WTC11 (cell line): ENCODE results near the gene TRIP10. TPM values are rescaled to one million over a fixed set of nuclear protein-coding genes. Genes with fewer than 3 reads are reported as not detected.

Source experiments
- ATAC-seq: fragments of 200-7000 bp; cut with Tn5 transposase; 2 replicates; pipeline ENCODE4 v1.10.0; 2021; ENCODE audit warnings: mild to moderate bottlenecking, moderate library complexity
- CTCF ChIA-PET: fragments of 300-600 bp; sonication (Branson Sonifier 250); formaldehyde crosslinking; loops from one replicate; lab custom pipeline; 2021; ENCODE audit warnings: antibody characterized with exemption; lab: Charles Lee
- POLR2A ChIA-PET: fragments of 350-600 bp; sonication (Branson Sonifier 250); formaldehyde crosslinking; loops from one replicate; lab custom pipeline; 2021; ENCODE audit warnings: antibody characterized with exemption; lab: Charles Lee
- DNase-seq: peaks from one replicate; pipeline ENCODE4 v3.0.0; 2021; ENCODE audit warnings: low spot score
- H3K27ac Mint-ChIP-seq: 2 replicates; pipeline ENCODE4 v1.8.0; 2021; ENCODE audit warnings: mixed read lengths
- H3K27me3 Mint-ChIP-seq: 2 replicates; pipeline ENCODE4 v1.8.0; 2021; ENCODE audit warnings: low read depth, mild to moderate bottlenecking, moderate library complexity, mixed read lengths
- H3K36me3 Mint-ChIP-seq: 2 replicates; pipeline ENCODE4 v1.8.0; 2021; ENCODE audit warnings: mixed read lengths
- H3K4me1 Mint-ChIP-seq: 2 replicates; pipeline ENCODE4 v1.8.0; 2022; ENCODE audit warnings: mixed read lengths
- H3K4me3 Mint-ChIP-seq: 2 replicates; pipeline ENCODE4 v1.8.0; 2021; ENCODE audit warnings: mild to moderate bottlenecking, moderate library complexity, mixed read lengths
- H3K9me3 Mint-ChIP-seq: 2 replicates; pipeline ENCODE4 v1.8.0; 2021; ENCODE audit warnings: mixed read lengths
- ATF1 ChIP-seq: sonication (generic); formaldehyde crosslinking; IDR thresholded peaks from 2 replicates; pipeline ENCODE4 v1.8.1; 2023; ENCODE audit warnings: mild to moderate bottlenecking, moderate library complexity, missing genetic modification reagents
- ELF4 ChIP-seq: sonication (generic); formaldehyde crosslinking; IDR thresholded peaks from 2 replicates; pipeline ENCODE4 v1.8.1; 2022; ENCODE audit warnings: low read depth, mild to moderate bottlenecking, moderate library complexity, missing genetic modification reagents
- FOXK1 ChIP-seq: sonication (generic); formaldehyde crosslinking; IDR thresholded peaks from 2 replicates; pipeline ENCODE4 v1.8.0; 2022; ENCODE audit warnings: mild to moderate bottlenecking, moderate library complexity, missing genetic modification reagents
- FOXP1 ChIP-seq: sonication (generic); formaldehyde crosslinking; IDR thresholded peaks from 2 replicates; pipeline ENCODE4 v1.8.0; 2022; ENCODE audit warnings: missing genetic modification reagents, mild to moderate bottlenecking, moderate library complexity, borderline replicate concordance
- IRF2 ChIP-seq: sonication (generic); formaldehyde crosslinking; IDR thresholded peaks from 2 replicates; pipeline ENCODE4 v1.8.0; 2022; ENCODE audit warnings: low read depth, missing genetic modification reagents, borderline replicate concordance
- JUN ChIP-seq: sonication (generic); formaldehyde crosslinking; IDR thresholded peaks from 2 replicates; pipeline ENCODE4 v1.8.0; 2023; ENCODE audit warnings: mild to moderate bottlenecking, missing genetic modification reagents
- NR1H2 ChIP-seq: sonication (generic); formaldehyde crosslinking; IDR thresholded peaks from 2 replicates; pipeline ENCODE4 v1.9.0; 2021; ENCODE audit warnings: mild to moderate bottlenecking, moderate library complexity, missing genetic modification reagents
- PRRX2 ChIP-seq: fragments of 250-450 bp; sonication (Bioruptor Pico); IDR thresholded peaks from 2 replicates; pipeline ENCODE4 v1.8.0; 2021; ENCODE audit warnings: mild to moderate bottlenecking
- RELA ChIP-seq: sonication (generic); formaldehyde crosslinking; IDR thresholded peaks from 2 replicates; pipeline ENCODE4 v1.8.1; 2022; ENCODE audit warnings: missing genetic modification reagents, mild to moderate bottlenecking, borderline replicate concordance
- RORB ChIP-seq: fragments of 250-450 bp; sonication (Bioruptor Pico); IDR thresholded peaks from 2 replicates; pipeline ENCODE4 v1.9.0; 2021; ENCODE audit warnings: mild to moderate bottlenecking
- SOX15 ChIP-seq: fragments of 250-450 bp; sonication (Bioruptor Pico); IDR thresholded peaks from 2 replicates; pipeline ENCODE4 v1.9.0; 2021; ENCODE audit warnings: mild to moderate bottlenecking
- TP53 ChIP-seq: sonication (generic); formaldehyde crosslinking; IDR thresholded peaks from 2 replicates; pipeline ENCODE4 v1.8.1; 2023; ENCODE audit warnings: mild to moderate bottlenecking, missing genetic modification reagents
- ZBTB21 ChIP-seq: sonication (generic); formaldehyde crosslinking; IDR thresholded peaks from 2 replicates; pipeline ENCODE4 v1.8.1; 2023; ENCODE audit warnings: mild to moderate bottlenecking, missing genetic modification reagents, borderline replicate concordance
- ZNF121 ChIP-seq: sonication (generic); formaldehyde crosslinking; IDR thresholded peaks from 2 replicates; pipeline ENCODE4 v1.8.0; 2023; ENCODE audit warnings: missing genetic modification reagents
- ZNF138 ChIP-seq: sonication (generic); formaldehyde crosslinking; conservative IDR thresholded peaks from 2 replicates; pipeline ENCODE4 v1.8.1; 2022; ENCODE audit warnings: mild to moderate bottlenecking, moderate library complexity, missing genetic modification reagents
- ZNF219 ChIP-seq: sonication (generic); formaldehyde crosslinking; IDR thresholded peaks from 2 replicates; pipeline ENCODE4 v1.8.0; 2023; ENCODE audit warnings: missing genetic modification reagents, mild to moderate bottlenecking, borderline replicate concordance
- ZNF423 ChIP-seq: fragments of 250-450 bp; sonication (Bioruptor Pico); IDR thresholded peaks from 2 replicates; pipeline ENCODE4 v2.1.2; 2022; ENCODE audit warnings: mild to moderate bottlenecking, moderate library complexity
- total RNA-seq: library from RNA; stranded (reverse); gene quantifications from 3 replicates; pipeline ENCODE4 v1.2.3, GENCODE V29; 2021
- TF ChIP-seq, protein P1 (sequence below): sonication (generic); formaldehyde crosslinking; IDR thresholded peaks from 2 replicates; pipeline ENCODE4 v1.8.1; 2022; ENCODE audit warnings: low read depth, mild to moderate bottlenecking, moderate library complexity, missing genetic modification reagents, borderline replicate concordance
- TF ChIP-seq, protein P2 (sequence below): sonication (generic); formaldehyde crosslinking; IDR thresholded peaks from 2 replicates; pipeline ENCODE4 v1.8.1; 2022; ENCODE audit warnings: low read depth, missing genetic modification reagents, borderline replicate concordance
- TF ChIP-seq, protein P3 (sequence below): fragments of 200-600 bp; IDR thresholded peaks from 2 replicates; pipeline ENCODE4 v1.8.0; 2022; ENCODE audit warnings: antibody characterized with exemption
- TF ChIP-seq, protein P4 (sequence below): fragments of 250-450 bp; sonication (Bioruptor Pico); IDR thresholded peaks from 2 replicates; pipeline ENCODE4 v2.1.2; 2022; ENCODE audit warnings: mild to moderate bottlenecking, moderate library complexity

The TRIP10 gene
- total RNA-seq, 1 experiment from 2014 or later, result 76.6 TPM

DNA sequence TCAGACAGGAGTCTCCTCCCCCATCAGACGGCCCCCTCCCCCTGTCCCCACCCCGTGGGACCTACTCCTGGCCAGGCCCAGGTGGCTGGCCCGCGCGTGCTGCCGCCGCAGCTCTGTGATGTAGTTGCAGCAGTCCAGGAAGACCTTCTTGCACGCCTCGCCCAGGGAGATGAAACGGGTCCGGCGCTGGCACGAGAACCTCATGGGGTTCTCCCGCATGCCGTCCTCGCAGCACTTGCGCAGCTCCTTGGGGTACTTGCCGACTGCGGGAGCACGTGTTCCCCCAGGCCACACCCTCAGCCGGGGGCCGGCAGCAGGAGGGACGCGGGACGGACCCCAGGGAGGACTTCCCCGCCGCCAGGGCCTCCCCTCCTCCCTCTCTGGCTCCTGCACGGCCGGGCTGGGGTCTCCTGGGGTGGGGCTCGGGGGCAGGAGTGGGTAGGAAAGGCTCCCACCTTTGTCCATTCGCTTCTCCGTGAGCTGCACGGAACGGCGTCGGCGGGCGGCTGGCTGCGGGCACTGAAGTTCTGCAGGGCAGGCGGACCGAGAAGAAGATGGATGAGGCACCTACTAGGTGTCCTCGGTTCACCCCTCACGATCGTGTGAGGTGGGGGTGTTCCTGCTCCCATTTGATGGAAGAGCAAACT is 32.3 kb upstream of the TRIP10 start (continued):
- no peak for TF ChIP-seq ELF4 (CRISPR knock-in tag)
- TF ChIP-seq NR1H2, result no peak
- TF ChIP-seq ZNF121 (CRISPR knock-in tag), result no peak

DNA sequence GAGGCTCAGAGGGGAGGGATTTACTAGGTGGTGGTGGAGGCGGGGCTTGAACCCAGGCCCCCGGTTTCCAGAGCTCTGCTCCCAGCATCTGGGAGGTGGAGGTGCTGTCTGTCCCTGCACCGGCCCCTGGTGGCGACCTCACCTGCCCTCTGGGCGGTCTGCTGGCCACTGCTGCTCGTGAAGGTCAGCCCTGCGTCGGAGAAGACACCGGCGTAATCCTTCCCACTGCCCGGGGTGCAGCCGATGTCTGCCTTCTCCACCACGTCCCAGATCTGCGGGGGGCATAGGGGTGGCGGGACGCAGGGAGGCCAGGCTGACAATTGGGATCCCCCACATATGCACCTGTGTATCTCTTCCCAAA is 31.8 kb upstream of the TRIP10 start:
- peaks cover 13% of the 10 kb centered on the region for H3K4me1 Mint-ChIP-seq
- no peaks in the 10 kb centered on the region for H3K9me3 Mint-ChIP-seq
- H3K27ac Mint-ChIP-seq, result no peak overlapping the region
- H3K4me3 Mint-ChIP-seq, result no peak overlapping the region
- CTCF ChIA-PET, result interaction anchor here (0.5 kb wide), 1 partner anchor 127 kb away, joined by 4 read pairs; no protein-coding TSS in a partner anchor
- DNase-seq (no peak), ATAC-seq (no peak)
- no peaks in the 10 kb centered on the region for H3K36me3 Mint-ChIP-seq
- H3K27me3 Mint-ChIP-seq, result peaks cover 39% of the 10 kb centered on the region
- POLR2A ChIA-PET, result no interaction called here
- TF ChIP-seq TP53, result no peak
- TF ChIP-seq, protein P1, sequence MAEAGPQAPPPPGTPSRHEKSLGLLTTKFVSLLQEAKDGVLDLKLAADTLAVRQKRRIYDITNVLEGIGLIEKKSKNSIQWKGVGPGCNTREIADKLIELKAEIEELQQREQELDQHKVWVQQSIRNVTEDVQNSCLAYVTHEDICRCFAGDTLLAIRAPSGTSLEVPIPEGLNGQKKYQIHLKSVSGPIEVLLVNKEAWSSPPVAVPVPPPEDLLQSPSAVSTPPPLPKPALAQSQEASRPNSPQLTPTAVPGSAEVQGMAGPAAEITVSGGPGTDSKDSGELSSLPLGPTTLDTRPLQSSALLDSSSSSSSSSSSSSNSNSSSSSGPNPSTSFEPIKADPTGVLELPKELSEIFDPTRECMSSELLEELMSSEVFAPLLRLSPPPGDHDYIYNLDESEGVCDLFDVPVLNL (CRISPR knock-in tag), result no peak
- TF ChIP-seq ZNF138 (CRISPR knock-in tag), result no peak
- TF ChIP-seq RELA (CRISPR knock-in tag), result no peak
- no peak for TF ChIP-seq ELF4 (CRISPR knock-in tag)
- no peak for TF ChIP-seq ZNF121 (CRISPR knock-in tag)
- no peak for TF ChIP-seq SOX15 (CRISPR knock-in tag)
- no peak for TF ChIP-seq ZBTB21 (CRISPR knock-in tag)
- TF ChIP-seq, protein P2, sequence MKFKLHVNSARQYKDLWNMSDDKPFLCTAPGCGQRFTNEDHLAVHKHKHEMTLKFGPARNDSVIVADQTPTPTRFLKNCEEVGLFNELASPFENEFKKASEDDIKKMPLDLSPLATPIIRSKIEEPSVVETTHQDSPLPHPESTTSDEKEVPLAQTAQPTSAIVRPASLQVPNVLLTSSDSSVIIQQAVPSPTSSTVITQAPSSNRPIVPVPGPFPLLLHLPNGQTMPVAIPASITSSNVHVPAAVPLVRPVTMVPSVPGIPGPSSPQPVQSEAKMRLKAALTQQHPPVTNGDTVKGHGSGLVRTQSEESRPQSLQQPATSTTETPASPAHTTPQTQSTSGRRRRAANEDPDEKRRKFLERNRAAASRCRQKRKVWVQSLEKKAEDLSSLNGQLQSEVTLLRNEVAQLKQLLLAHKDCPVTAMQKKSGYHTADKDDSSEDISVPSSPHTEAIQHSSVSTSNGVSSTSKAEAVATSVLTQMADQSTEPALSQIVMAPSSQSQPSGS (CRISPR knock-in tag), result no peak
- TF ChIP-seq FOXP1 (CRISPR knock-in tag), result no peak
- TF ChIP-seq, protein P3, sequence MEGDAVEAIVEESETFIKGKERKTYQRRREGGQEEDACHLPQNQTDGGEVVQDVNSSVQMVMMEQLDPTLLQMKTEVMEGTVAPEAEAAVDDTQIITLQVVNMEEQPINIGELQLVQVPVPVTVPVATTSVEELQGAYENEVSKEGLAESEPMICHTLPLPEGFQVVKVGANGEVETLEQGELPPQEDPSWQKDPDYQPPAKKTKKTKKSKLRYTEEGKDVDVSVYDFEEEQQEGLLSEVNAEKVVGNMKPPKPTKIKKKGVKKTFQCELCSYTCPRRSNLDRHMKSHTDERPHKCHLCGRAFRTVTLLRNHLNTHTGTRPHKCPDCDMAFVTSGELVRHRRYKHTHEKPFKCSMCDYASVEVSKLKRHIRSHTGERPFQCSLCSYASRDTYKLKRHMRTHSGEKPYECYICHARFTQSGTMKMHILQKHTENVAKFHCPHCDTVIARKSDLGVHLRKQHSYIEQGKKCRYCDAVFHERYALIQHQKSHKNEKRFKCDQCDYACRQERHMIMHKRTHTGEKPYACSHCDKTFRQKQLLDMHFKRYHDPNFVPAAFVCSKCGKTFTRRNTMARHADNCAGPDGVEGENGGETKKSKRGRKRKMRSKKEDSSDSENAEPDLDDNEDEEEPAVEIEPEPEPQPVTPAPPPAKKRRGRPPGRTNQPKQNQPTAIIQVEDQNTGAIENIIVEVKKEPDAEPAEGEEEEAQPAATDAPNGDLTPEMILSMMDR, result no peak
- no peak for TF ChIP-seq FOXK1 (CRISPR knock-in tag)
- no peak for TF ChIP-seq ATF1
- TF ChIP-seq JUN (CRISPR knock-in tag), result no peak
- TF ChIP-seq ZNF219 (CRISPR knock-in tag), result no peak
- no peak for TF ChIP-seq IRF2 (CRISPR knock-in tag)
- TF ChIP-seq PRRX2 (CRISPR knock-in tag), result no peak
- TF ChIP-seq RORB (CRISPR knock-in tag), result no peak
- TF ChIP-seq, protein P4, sequence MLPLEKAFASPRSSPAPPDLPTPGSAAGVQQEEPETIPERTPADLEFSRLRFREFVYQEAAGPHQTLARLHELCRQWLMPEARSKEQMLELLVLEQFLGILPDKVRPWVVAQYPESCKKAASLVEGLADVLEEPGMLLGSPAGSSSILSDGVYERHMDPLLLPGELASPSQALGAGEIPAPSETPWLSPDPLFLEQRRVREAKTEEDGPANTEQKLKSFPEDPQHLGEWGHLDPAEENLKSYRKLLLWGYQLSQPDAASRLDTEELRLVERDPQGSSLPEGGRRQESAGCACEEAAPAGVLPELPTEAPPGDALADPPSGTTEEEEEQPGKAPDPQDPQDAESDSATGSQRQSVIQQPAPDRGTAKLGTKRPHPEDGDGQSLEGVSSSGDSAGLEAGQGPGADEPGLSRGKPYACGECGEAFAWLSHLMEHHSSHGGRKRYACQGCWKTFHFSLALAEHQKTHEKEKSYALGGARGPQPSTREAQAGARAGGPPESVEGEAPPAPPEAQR (CRISPR knock-in tag), result no peak
- TF ChIP-seq ZNF423 (CRISPR knock-in tag), result no peak
